Kidney epithelial cell (primary cell): ENCODE data around the gene ADIRF. TPM values are rescaled to one million over a fixed set of nuclear protein-coding genes. Genes with fewer than 3 reads are reported as not detected.

Experiments used
- DNase-seq: peaks from one replicate; pipeline ENCODE4 v3.0.0-alpha.2; 2010; ENCODE audit warnings: low read depth
- H3K27me3 ChIP-seq: 2 replicates; pipeline ENCODE4 v1.6.0; 2011; ENCODE audit warnings: low read length; ENCODE audit not compliant: control insufficient read depth, insufficient read depth
- H3K36me3 ChIP-seq: 2 replicates; pipeline ENCODE4 v1.5.1; 2011; ENCODE audit warnings: low read length; ENCODE audit not compliant: control insufficient read depth, insufficient read depth
- H3K4me3 ChIP-seq: 2 replicates; pipeline ENCODE4 v1.5.1; 2011; ENCODE audit warnings: low read depth, mild to moderate bottlenecking, control low read depth, low read length
- CTCF ChIP-seq: IDR thresholded peaks from 2 replicates; pipeline ENCODE4 v1.5.1; 2011; ENCODE audit warnings: mild to moderate bottlenecking, moderate library complexity, low read length, control low read depth, inconsistent platforms; ENCODE audit not compliant: insufficient read depth, poor library complexity, severe bottlenecking
- total RNA-seq: library from RNA; depleted of rRNA; stranded (reverse); fragments of >200 nt; gene quantifications from 2 replicates; pipeline ENCODE4 v1.2.3, GENCODE V29; 2015

ADIRF gene
- total RNA-seq, 1 donor from 2014 or later, result not detected

GRCh38 chr10:86956195-86956847 is 12.0 kb upstream of the ADIRF start:
- Histone ChIP-seq H3K4me3 (no peak overlapping the region), H3K36me3 (no peaks in the 10 kb centered on the region), H3K27me3 (no peaks in the 10 kb centered on the region)
- no peak for TF ChIP-seq CTCF
- no peak for DNase-seq

- TF ChIP-seq CTCF, result no peak
- no peak overlapping the region for H3K4me3 ChIP-seq
- no peak for DNase-seq
Measured at GRCh38 chr10:86956848-86957448, 11.3 kb upstream of the ADIRF start.

GRCh38 chr10:86957471-86958115 is 10.7 kb upstream of the ADIRF start, which contains the start of gene MMRN2:
Gene MMRN2, minus strand, starts transcription at chr10:86957615. Its CDS starts 74 bp downstream, at chr10:86957541.
- no peak for TF ChIP-seq CTCF
- no peak for DNase-seq
- no peaks in the 10 kb centered on the region for H3K36me3 ChIP-seq
- H3K4me3 ChIP-seq, result no peak within 1 kb of the TSS
- no peaks in the 10 kb centered on the region for H3K27me3 ChIP-seq

More at GRCh38 chr10:86956848-86957448, 11.3 kb upstream of the ADIRF start:
- Histone ChIP-seq H3K27me3 (no peaks in the 10 kb centered on the region), H3K36me3 (no peaks in the 10 kb centered on the region)

GRCh38 chr10:86958116-86958900 is 10.0 kb upstream of the ADIRF start, which contains the start of gene SNCG:
Gene SNCG, plus strand, starts transcription at chr10:86958599. Its CDS starts 99 bp downstream, at chr10:86958698.
- no peak for DNase-seq
- no peak for TF ChIP-seq CTCF
- Histone ChIP-seq H3K4me3 (no peak within 1 kb of the TSS), H3K36me3 (no peaks in the 10 kb centered on the region), H3K27me3 (no peaks in the 10 kb centered on the region)

GRCh38 chr10:86958901-86959736 is 9.2 kb upstream of the ADIRF start:
- no peaks in the 10 kb centered on the region for H3K36me3 ChIP-seq
- TF ChIP-seq CTCF, result no peak
- H3K4me3 ChIP-seq, result no peak overlapping the region
- H3K27me3 ChIP-seq, result no peaks in the 10 kb centered on the region
- DNase-seq, result no peak
